CD4-positive, alpha-beta memory T cell (primary cell): ENCODE results near the gene CFAP74. TPM values are rescaled to one million over a fixed set of nuclear protein-coding genes. Genes with fewer than 3 reads are reported as not detected.

Experiments
- CTCF ChIA-PET: fragments of 350-600 bp; sonication (Branson Sonifier 250); formaldehyde crosslinking; loops from one replicate; lab custom pipeline; 2021; ENCODE audit warnings: inconsistent platforms; ENCODE audit not compliant: partially characterized antibody; lab: Charles Lee
- POLR2A ChIA-PET: fragments of 350-600 bp; sonication (Branson Sonifier 250); formaldehyde crosslinking; loops from one replicate; lab custom pipeline; 2021; ENCODE audit not compliant: partially characterized antibody; lab: Charles Lee
- DNase-seq, 5 donors: peaks; one replicate each; pipeline versions ENCODE4 v3.0.0 to v3.0.0-alpha.2; 2020 to 2022; ENCODE audit warnings: mixed read lengths in 1 of 5
- H3K27ac ChIP-seq: one replicate; pipeline ENCODE4 v1.7.0; 2013; ENCODE audit warnings: low read depth, low read length
- H3K27me3 ChIP-seq: 2 replicates; pipeline ENCODE4 v1.7.0; 2013; ENCODE audit warnings: mild to moderate bottlenecking, low read length, moderate library complexity; ENCODE audit not compliant: insufficient read depth
- H3K36me3 ChIP-seq: 2 replicates; pipeline ENCODE4 v1.7.0; 2013; ENCODE audit warnings: mild to moderate bottlenecking, low read length, moderate library complexity; ENCODE audit not compliant: insufficient read depth
- H3K4me1 ChIP-seq: 2 replicates; pipeline ENCODE4 v1.7.0; 2013; ENCODE audit warnings: mild to moderate bottlenecking, low read length, moderate library complexity; ENCODE audit not compliant: insufficient read depth
- H3K4me3 ChIP-seq, 2 donors: one replicate each; pipeline ENCODE4 v1.7.0; 2013; ENCODE audit warnings: low read length in 2 of 2, mild to moderate bottlenecking in 1 of 2
- H3K9me3 ChIP-seq, 2 donors: one replicate each; pipeline ENCODE4 v1.7.0; 2013; ENCODE audit warnings: low read length in 2 of 2, control low read depth in 1 of 2; ENCODE audit not compliant: control insufficient read depth in 1 of 2
- H3K27ac Mint-ChIP-seq, 7 donors: one replicate each; pipeline ENCODE4 v1.8.0; 2020 to 2021; ENCODE audit warnings: mixed read lengths in 7 of 7, mild to moderate bottlenecking in 6 of 7, inconsistent platforms in 3 of 7, moderate library complexity in 3 of 7
- H3K27me3 Mint-ChIP-seq, 2 donors: one replicate each; pipeline ENCODE4 v1.8.0; 2020 to 2021; ENCODE audit warnings: mixed read lengths in 2 of 2
- H3K36me3 Mint-ChIP-seq, 2 donors: one replicate each; pipeline ENCODE4 v1.8.0; 2020 to 2021; ENCODE audit warnings: mixed read lengths in 2 of 2, inconsistent platforms in 1 of 2, mild to moderate bottlenecking in 1 of 2
- H3K4me1 Mint-ChIP-seq, 4 donors: one replicate each; pipeline ENCODE4 v1.8.0; 2020 to 2021; ENCODE audit warnings: mixed read lengths in 4 of 4, mild to moderate bottlenecking in 1 of 4
- H3K4me3 Mint-ChIP-seq, 8 donors: one replicate each; pipeline ENCODE4 v1.8.0; 2020 to 2021; ENCODE audit warnings: mixed read lengths in 8 of 8, mild to moderate bottlenecking in 7 of 8, moderate library complexity in 6 of 8, inconsistent platforms in 3 of 8
- H3K9me3 Mint-ChIP-seq, 8 donors: one replicate each; pipeline ENCODE4 v1.8.0; 2020 to 2021; ENCODE audit warnings: mixed read lengths in 8 of 8, mild to moderate bottlenecking in 5 of 8, inconsistent platforms in 3 of 8, moderate library complexity in 1 of 8
- intact Hi-C: fragments of 100-400 bp; cut with micrococcal nuclease; formaldehyde crosslinking; loops from one replicate; pipeline ENCODE4 v1.15.1; 2023
- polyA plus RNA-seq, 2 donors: library from polyadenylated mRNA; unstranded; fragments of 300-500 nt; fragmentation: Illumina TruSeq; gene quantifications; one replicate each; pipeline ENCODE4 v1.2.3, GENCODE V29; 2021
- total RNA-seq, 2 experiments: library from RNA; stranded (reverse); gene quantifications; one replicate each; pipeline ENCODE4 v1.2.3, GENCODE V29; 2021

CFAP74 gene
- total and polyA plus RNA-seq, 4 experiments from 2014 or later: not detected

DNA sequence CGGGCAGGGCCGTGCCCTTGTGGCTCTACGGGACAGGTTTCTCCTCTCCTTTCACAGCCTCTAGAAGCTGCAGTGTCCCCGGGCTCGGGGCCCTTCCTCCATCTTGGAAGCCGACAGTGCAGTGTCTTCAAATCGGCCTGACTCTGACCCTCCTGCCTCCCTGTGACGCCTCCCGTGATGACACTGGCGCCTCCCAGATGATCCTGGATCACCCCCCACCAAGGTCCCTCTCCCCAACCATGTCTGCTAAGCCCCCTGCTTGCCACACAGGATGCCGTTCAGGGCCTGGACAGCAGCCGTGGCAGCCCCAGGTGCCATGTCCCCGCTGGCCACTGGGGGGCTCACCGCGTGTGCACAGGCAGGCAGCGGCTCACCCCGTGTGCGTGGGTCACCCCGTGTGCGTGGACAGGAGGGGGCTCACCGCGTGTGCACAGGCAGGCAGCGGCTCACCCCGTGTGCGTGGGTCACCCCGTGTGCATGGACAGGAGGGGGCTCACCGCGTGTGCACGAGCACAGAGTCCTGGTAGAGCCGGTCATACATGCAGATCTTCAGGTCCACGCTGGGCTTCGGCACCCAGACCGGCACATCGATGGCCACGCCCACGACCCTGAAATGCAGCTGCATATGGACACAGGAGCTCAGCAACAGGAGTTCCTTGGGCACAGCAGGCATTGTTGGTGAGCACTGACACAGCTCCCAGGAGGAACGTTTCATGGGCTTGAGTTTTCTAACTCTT, 59.6 kb downstream of the CFAP74 start:
- CTCF ChIA-PET: interaction anchor here (1.3 to 2.7 kb wide), 3 partner anchors 14 to 101 kb away, joined by 4 to 40 read pairs (median 6); no protein-coding TSS in a partner anchor
- peak overlapping the region in 6 of 8 donors; percentile 15 to 63 (median 48) for H3K4me3 Mint-ChIP-seq
- no peak overlapping the region for H3K27ac Mint-ChIP-seq
- peaks cover 0 to 5% (median 2%) of the 10 kb centered on the region in 4 donors for H3K4me1 Mint-ChIP-seq
- peak in 4 of 5 donors; percentile 45 to 48 (median 46) for DNase-seq
- H3K36me3 Mint-ChIP-seq: no peaks in the 10 kb centered on the region
- Histone ChIP-seq H3K9me3 (no peaks in the 10 kb centered on the region), H3K36me3 (no peaks in the 10 kb centered on the region), H3K27me3 (no peaks in the 10 kb centered on the region), H3K27ac (no peak overlapping the region), H3K4me3 (no peak overlapping the region), H3K4me1 (peaks cover 4% of the 10 kb centered on the region)
- peaks cover 0 to 2% of the 10 kb centered on the region in 2 donors for H3K27me3 Mint-ChIP-seq
- POLR2A ChIA-PET: no interaction called here
- no peaks in the 10 kb centered on the region for H3K9me3 Mint-ChIP-seq
- intact Hi-C loops: no loop called here

DNA sequence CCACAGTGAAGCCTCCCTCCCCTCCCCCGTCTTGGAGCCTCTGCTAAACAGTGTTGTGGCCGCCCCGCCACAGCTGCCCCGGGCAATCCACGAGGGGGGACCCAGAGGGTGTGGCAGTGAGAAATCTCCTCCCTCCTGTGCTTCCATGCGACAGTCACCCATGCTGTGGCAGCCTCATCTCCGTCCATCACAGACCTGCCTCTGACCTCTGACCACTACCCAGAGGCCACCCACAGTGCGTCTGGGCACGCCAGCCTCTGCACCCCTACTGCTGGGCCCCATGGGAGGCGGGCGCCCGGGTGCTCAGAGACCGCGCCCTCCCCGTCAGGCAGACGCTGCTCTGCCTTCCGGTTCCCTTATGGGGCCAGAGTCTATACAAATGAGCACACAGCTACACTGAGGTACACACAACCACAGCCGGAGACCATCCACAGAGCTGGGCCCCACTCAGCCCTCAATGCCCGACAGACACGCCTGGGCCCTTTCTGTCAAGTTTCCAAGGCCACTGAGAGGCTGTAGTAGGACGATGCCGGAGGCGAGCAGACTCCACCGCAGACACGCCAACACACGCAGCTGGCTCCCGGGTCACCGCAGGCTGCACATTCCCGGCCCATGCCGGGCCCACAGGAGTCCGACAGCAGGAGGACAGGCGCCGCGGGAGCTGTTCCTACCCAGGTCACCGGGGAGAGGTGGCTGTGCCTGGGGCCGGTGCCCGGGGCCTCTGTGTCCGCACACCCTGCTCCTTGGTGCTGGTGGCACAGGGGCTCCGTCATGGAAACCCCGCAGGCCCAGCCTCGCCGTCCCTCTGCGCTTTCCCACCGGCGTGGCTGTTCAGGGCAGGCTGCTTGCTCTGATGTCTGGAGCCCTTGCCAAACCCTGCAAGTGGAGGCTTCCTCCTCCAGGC, 60.6 kb downstream of the CFAP74 start:
- DNase-seq: no peak
- no peaks in the 10 kb centered on the region for H3K9me3 Mint-ChIP-seq
- H3K27me3 Mint-ChIP-seq: peaks cover 0 to 2% of the 10 kb centered on the region in 2 donors
- Histone ChIP-seq H3K36me3 (no peaks in the 10 kb centered on the region), H3K4me3 (no peak overlapping the region), H3K9me3 (no peaks in the 10 kb centered on the region), H3K27ac (no peak overlapping the region), H3K27me3 (no peaks in the 10 kb centered on the region), H3K4me1 (peaks cover 4% of the 10 kb centered on the region)
- ChIA-PET CTCF (interaction anchor here (1.7 to 2.7 kb wide), 2 partner anchors 94 to 102 kb away, joined by 4 to 40 read pairs; no protein-coding TSS in a partner anchor), POLR2A (interaction anchor here (0.9 kb wide), 1 partner anchor 102 kb away, joined by 3 read pairs; no protein-coding TSS in a partner anchor)
- H3K36me3 Mint-ChIP-seq: no peaks in the 10 kb centered on the region
- no peak overlapping the region for H3K27ac Mint-ChIP-seq
- H3K4me3 Mint-ChIP-seq: no peak overlapping the region
- H3K4me1 Mint-ChIP-seq: peaks cover 0 to 5% (median 2%) of the 10 kb centered on the region in 4 donors
- intact Hi-C loops: no loop called here

DNA sequence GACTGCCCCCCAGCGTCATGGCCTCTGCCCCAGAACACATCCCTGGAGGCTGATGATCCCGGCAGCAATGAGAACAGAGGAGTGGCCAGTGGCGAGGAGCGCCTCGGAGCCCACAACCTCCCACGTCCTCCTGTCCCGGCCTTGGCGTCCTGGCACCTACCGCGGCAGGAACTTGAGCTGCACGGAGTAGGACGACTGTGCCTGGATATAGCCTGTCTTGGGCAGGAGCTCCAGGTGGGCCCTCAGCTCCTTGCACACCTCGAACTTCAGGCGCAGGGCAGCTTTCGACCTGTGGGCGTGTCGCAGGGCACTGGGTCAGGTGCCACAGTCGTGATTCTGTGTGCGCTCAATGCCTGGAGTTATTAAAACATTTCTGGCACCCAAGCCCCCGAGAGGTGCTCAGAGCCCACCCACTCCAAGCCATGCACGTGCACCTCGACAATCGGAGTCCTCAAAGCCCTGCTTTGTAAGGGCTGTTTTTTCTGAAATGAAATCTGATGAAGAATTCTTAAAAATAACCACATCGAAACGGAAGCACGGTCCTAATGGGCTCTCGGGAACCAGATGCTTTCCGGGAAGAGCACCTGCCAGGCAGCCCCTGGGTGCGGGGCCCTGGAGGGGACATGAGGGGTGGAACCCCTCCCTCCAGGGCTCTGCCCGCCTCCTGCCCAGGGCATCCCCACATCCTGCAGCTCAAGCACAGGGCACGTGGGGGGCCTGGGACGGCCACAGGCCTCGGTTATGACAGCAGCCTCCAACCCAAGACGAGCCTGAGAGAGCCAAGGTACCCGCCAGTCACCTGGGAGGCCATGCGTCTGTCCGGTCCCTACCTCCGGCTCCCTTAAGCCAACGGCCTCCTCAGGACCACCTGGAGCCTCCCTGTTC, 61.5 kb downstream of the CFAP74 start:
- CTCF ChIA-PET: interaction anchor here (2.3 kb wide), 1 partner anchor 102 kb away, joined by 10 read pairs; no protein-coding TSS in a partner anchor
- H3K27ac ChIP-seq: no peak overlapping the region
- no peak overlapping the region for H3K27ac Mint-ChIP-seq
- H3K9me3 Mint-ChIP-seq: no peaks in the 10 kb centered on the region
- peaks cover 0 to 2% of the 10 kb centered on the region in 2 donors for H3K27me3 Mint-ChIP-seq
- H3K27me3 ChIP-seq: no peaks in the 10 kb centered on the region
- no peaks in the 10 kb centered on the region for H3K9me3 ChIP-seq
- no peak for DNase-seq
- peaks cover 0 to 5% (median 2%) of the 10 kb centered on the region in 4 donors for H3K4me1 Mint-ChIP-seq
- peaks cover 4% of the 10 kb centered on the region for H3K4me1 ChIP-seq
- H3K4me3 Mint-ChIP-seq: no peak overlapping the region
- no peaks in the 10 kb centered on the region for H3K36me3 ChIP-seq
- POLR2A ChIA-PET: no interaction called here
- H3K4me3 ChIP-seq: no peak overlapping the region
- no peaks in the 10 kb centered on the region for H3K36me3 Mint-ChIP-seq
- intact Hi-C loops: no loop called here

DNA sequence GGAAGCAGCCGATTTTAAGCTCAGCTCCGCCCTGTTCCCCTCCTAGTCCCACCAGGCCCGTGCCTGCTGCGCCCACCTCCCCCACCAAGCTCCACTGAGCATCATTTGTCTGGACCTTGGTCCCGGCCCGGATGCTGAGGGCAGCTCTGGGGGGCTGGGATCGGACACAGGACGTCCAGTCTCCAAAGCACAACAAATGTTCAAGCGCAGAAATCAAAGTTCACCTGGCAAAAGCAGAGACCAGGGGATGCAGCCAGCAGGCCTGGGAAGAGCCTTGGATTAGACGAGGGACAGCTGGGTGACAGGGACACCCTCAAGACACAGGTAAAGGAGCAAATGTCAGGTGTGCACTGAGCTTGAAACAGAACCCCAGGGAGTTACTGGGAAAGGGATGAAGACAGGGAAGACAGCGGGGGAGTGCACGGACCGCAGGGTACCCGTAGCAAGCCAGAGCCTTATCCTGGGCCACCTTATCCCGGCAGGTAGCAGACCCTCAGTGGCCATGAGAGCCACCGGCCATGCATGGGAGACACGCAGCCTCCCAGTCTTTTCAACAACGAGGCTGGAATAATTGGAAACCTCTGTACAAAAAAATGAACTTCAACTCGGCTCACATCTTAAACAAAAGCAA, 62.3 kb downstream of the CFAP74 start:
- Mint-ChIP-seq H3K27me3 (peaks cover 0 to 2% of the 10 kb centered on the region in 2 donors), H3K27ac (no peak overlapping the region), H3K4me3 (no peak overlapping the region), H3K4me1 (peaks cover 0 to 5% (median 2%) of the 10 kb centered on the region in 4 donors), H3K9me3 (no peaks in the 10 kb centered on the region), H3K36me3 (no peaks in the 10 kb centered on the region)
- DNase-seq: no peak
- Histone ChIP-seq H3K27me3 (no peaks in the 10 kb centered on the region), H3K9me3 (no peaks in the 10 kb centered on the region), H3K4me3 (no peak overlapping the region), H3K27ac (no peak overlapping the region), H3K36me3 (no peaks in the 10 kb centered on the region), H3K4me1 (peaks cover 4% of the 10 kb centered on the region)
- intact Hi-C loops: no loop called here
- ChIA-PET POLR2A (no interaction called here), CTCF (interaction anchor here (2.3 kb wide), 1 partner anchor 103 kb away, joined by 10 read pairs; no protein-coding TSS in a partner anchor)

DNA sequence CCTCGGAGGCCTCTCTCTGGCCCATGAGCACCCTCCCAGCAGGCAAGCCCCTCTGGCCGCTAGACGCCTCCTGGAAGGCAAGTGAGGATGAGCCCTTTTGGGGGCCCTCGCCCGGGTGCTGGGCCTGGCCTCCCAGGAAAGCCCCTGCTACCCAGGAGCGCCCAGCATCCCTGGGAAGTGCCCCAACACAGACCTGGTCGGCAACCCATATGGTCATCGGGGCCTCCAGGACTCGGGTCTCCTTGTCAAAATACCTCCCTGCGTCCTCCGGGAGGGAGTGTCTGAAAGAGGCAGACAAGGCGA, 63.5 kb downstream of the CFAP74 start:
- no peak overlapping the region for H3K4me3 Mint-ChIP-seq
- H3K27me3 ChIP-seq: no peaks in the 10 kb centered on the region
- H3K4me3 ChIP-seq: no peak overlapping the region
- no peak for DNase-seq
- no peaks in the 10 kb centered on the region for H3K9me3 Mint-ChIP-seq
- CTCF ChIA-PET: interaction anchor here (0.9 to 2.3 kb wide), 2 partner anchors 10 to 104 kb away, joined by 3 to 10 read pairs; no protein-coding TSS in a partner anchor
- no peaks in the 10 kb centered on the region for H3K36me3 Mint-ChIP-seq
- peaks cover 4% of the 10 kb centered on the region for H3K4me1 ChIP-seq
- H3K27ac Mint-ChIP-seq: no peak overlapping the region
- POLR2A ChIA-PET: no interaction called here
- H3K4me1 Mint-ChIP-seq: peaks cover 0 to 5% (median 2%) of the 10 kb centered on the region in 4 donors
- H3K36me3 ChIP-seq: no peaks in the 10 kb centered on the region
- peaks cover 0 to 2% of the 10 kb centered on the region in 2 donors for H3K27me3 Mint-ChIP-seq
- intact Hi-C loops: no loop called here
- no peak overlapping the region for H3K27ac ChIP-seq
- no peaks in the 10 kb centered on the region for H3K9me3 ChIP-seq

DNA sequence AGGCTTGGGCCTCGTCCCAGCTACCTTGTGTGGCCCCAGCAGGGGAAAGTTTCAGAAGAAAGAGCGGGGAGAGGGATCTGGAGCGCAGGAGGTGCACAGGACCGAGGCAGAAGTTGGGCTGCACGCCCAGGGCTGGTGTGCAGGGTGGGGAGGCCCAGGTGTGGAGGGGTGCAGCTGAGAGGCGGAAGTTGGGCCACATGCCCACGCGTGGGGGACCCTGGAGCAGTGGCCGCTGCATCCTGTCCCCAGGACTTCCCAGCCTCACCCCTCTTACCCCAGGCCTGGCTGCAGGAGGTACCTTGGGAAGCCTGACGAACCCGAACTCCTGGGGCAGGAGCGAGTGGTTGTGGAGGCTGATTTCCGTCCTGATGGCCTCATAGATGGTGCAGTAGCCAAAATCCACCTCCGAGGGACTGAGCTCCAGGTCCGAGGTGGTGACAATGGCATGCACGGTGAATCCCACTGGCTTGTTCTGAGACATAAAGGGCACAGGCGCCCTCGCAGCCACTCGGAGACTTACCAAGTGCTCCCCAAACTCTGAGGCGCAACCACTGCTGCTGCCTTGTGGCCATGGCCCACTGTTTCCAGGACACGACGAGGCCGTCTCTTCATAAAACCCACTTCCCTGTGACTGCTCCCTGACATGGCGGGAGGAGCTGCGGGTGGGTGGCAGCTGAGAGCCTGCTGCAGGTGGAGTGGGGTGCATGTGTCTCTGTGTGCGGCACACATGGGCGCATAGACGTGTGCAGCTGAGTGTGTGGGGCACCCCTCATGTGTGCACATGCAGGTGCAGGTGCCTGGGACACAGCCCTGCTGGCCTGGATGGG, 64.1 kb downstream of the CFAP74 start:
- Mint-ChIP-seq H3K4me3 (no peak overlapping the region), H3K4me1 (peaks cover 0 to 5% (median 2%) of the 10 kb centered on the region in 4 donors), H3K36me3 (no peaks in the 10 kb centered on the region), H3K27ac (no peak overlapping the region), H3K9me3 (no peaks in the 10 kb centered on the region), H3K27me3 (peaks cover 0 to 2% of the 10 kb centered on the region in 2 donors)
- no peak for DNase-seq
- ChIA-PET CTCF (no interaction called here), POLR2A (no interaction called here)
- H3K36me3 ChIP-seq: no peaks in the 10 kb centered on the region
- peaks cover 4% of the 10 kb centered on the region for H3K4me1 ChIP-seq
- H3K27me3 ChIP-seq: no peaks in the 10 kb centered on the region
- no peaks in the 10 kb centered on the region for H3K9me3 ChIP-seq
- no peak overlapping the region for H3K27ac ChIP-seq
- no peak overlapping the region for H3K4me3 ChIP-seq
- intact Hi-C loops: no loop called here
